K562 (cell line): Measurements from ENCODE around the gene NMRAL1. TPM values are rescaled to one million over a fixed set of nuclear protein-coding genes. Genes with fewer than 3 reads are reported as not detected.

Experiments
- ATAC-seq: fragments of 200-7000 bp; cut with Tn5 transposase; 3 replicates; pipeline ENCODE4 v1.9.1; 2020; ENCODE audit warnings: moderate library complexity
- BruUV-seq: library from RNA; stranded (reverse); fragments of 400-500 nt; replicated peaks from 2 replicates; lab custom pipeline; 2021; lab: Mats Ljungman, UMichigan
- CTCF ChIA-PET: fragments of 300-600 bp; formaldehyde crosslinking; extraction: SDS; loops from one replicate; lab custom pipeline; 2021; ENCODE audit warnings: low intra/inter-chr PET ratio; lab: Yijun Ruan, JAX
- POLR2A ChIA-PET: fragments of 300-600, 350-650 bp; sonication (Branson Sonifier 250); formaldehyde crosslinking; extraction: SDS; loops from one replicate; lab custom pipeline; 2021; ENCODE audit warnings: antibody characterized with exemption, inconsistent platforms; lab: Yijun Ruan, JAX
- DNase-seq, 4 experiments: peaks; one replicate each; pipeline versions ENCODE4 v3.0.0 to v3.0.0-alpha.2; 2011 to 2018; ENCODE audit warnings: low spot score in 3 of 4, mixed read lengths in 3 of 4; ENCODE audit errors: extremely low read depth in 1 of 4
- FAIRE-seq: peaks from 2 replicates; lab custom pipeline; 2011; peaks lifted over from hg19 to GRCh38; lab: Jason Lieb, UNC
- H2AFZ ChIP-seq: 2 replicates; pipeline ENCODE4 v1.6.0; 2011; ENCODE audit warnings: low read depth, low read length, control low read depth, inconsistent platforms
- H3K27ac ChIP-seq: fragments of 200-600 bp; 3 replicates; pipeline ENCODE4 v1.8.0; 2011; ENCODE audit warnings: low read depth, mild to moderate bottlenecking, control low read depth, inconsistent platforms, low read length, moderate library complexity, mixed read lengths; ENCODE audit errors: extremely low read depth
- H3K27me3 ChIP-seq, 2 experiments: fragments of 300-600 bp in 1 of 2; 2 replicates in 1 of 2; 3 replicates in 1 of 2; pipeline versions ENCODE4 v1.6.0 to v1.8.0; 2011; ENCODE audit warnings: inconsistent platforms in 2 of 2, low read length in 2 of 2, mild to moderate bottlenecking in 1 of 2, mixed read lengths in 1 of 2, moderate library complexity in 1 of 2; ENCODE audit not compliant: control insufficient read depth in 2 of 2, insufficient read depth in 2 of 2
- H3K36me3 ChIP-seq: fragments of 300-600 bp; 3 replicates; pipeline ENCODE4 v1.8.0; 2011; ENCODE audit warnings: mild to moderate bottlenecking, low read length, inconsistent platforms; ENCODE audit not compliant: control insufficient read depth, insufficient read depth
- H3K4me1 ChIP-seq, 2 experiments: fragments of 200-600 bp in 1 of 2; replicated peaks in 1 of 2; 2 replicates in 1 of 2; 3 replicates in 1 of 2; pipeline versions ENCODE4 v1.5.1 to v1.8.0; 2011; ENCODE audit warnings: inconsistent platforms in 2 of 2, low read length in 2 of 2, mild to moderate bottlenecking in 1 of 2, mixed read lengths in 1 of 2, moderate library complexity in 1 of 2; ENCODE audit not compliant: control insufficient read depth in 2 of 2, insufficient read depth in 2 of 2
- H3K4me2 ChIP-seq: 2 replicates; pipeline ENCODE4 v1.6.1; 2011; ENCODE audit warnings: low read length, control low read depth, inconsistent platforms, mixed read lengths; ENCODE audit not compliant: insufficient read depth
- H3K4me3 ChIP-seq: fragments of 200-600 bp; sonication (generic), shearing (Covaris generic); 2 replicates; pipeline ENCODE4 v1.5.1; 2016; ENCODE audit warnings: control low read depth, inconsistent platforms
- H3K79me2 ChIP-seq: fragments of 200-600 bp; 3 replicates; pipeline ENCODE4 v1.8.0; 2011; ENCODE audit warnings: low read length, inconsistent platforms; ENCODE audit not compliant: control insufficient read depth, insufficient read depth
- H3K9ac ChIP-seq, 2 experiments: 2 replicates each; pipeline versions ENCODE4 v1.6.0 to v1.6.1; 2011; ENCODE audit warnings: low read depth in 2 of 2, low read length in 2 of 2, control low read depth in 1 of 2, inconsistent platforms in 1 of 2, mild to moderate bottlenecking in 1 of 2, mixed read lengths in 1 of 2; ENCODE audit not compliant: insufficient read depth in 1 of 2
- H3K9me1 ChIP-seq: one replicate; pipeline ENCODE4 v1.6.0; 2011; ENCODE audit warnings: inconsistent platforms, mild to moderate bottlenecking, low read length, moderate library complexity; ENCODE audit not compliant: control insufficient read depth, insufficient read depth
- H3K9me3 ChIP-seq: replicated peaks from 2 replicates; pipeline ENCODE4 v1.5.1; 2011; ENCODE audit warnings: low read depth, low read length, inconsistent platforms; ENCODE audit not compliant: control insufficient read depth, insufficient read depth
- H4K20me1 ChIP-seq: replicated peaks from 2 replicates; pipeline ENCODE4 v1.6.1; 2011; ENCODE audit warnings: low read length, inconsistent platforms, mixed read lengths; ENCODE audit not compliant: control insufficient read depth, insufficient read depth
- HLTF ChIP-seq: fragments of 450-650 bp; IDR thresholded peaks from 2 replicates; pipeline ENCODE4 v1.6.1; 2016
- HMGN3 ChIP-seq: IDR thresholded peaks from 2 replicates; pipeline ENCODE4 v1.6.1; 2011; ENCODE audit warnings: borderline replicate concordance, low read depth, mild to moderate bottlenecking, mixed read lengths, low read length; ENCODE audit not compliant: insufficient read length; ENCODE audit errors: extremely low read depth
- HNRNPUL1 ChIP-seq: fragments of 200-400 bp; formaldehyde crosslinking; IDR thresholded peaks from 2 replicates; pipeline ENCODE4 v1.6.1; 2017; ENCODE audit warnings: low read length
- ILK ChIP-seq: fragments of 450-650 bp; IDR thresholded peaks from 2 replicates; pipeline ENCODE4 v1.6.1; 2016; ENCODE audit warnings: missing genetic modification characterization, low read depth, mild to moderate bottlenecking, missing compliant biosample characterization, moderate library complexity, borderline replicate concordance
- KLF1 ChIP-seq: fragments of 450-650 bp; IDR thresholded peaks from 2 replicates; pipeline ENCODE4 v1.6.1; 2016; ENCODE audit warnings: missing genetic modification characterization, missing compliant biosample characterization
- NR0B1 ChIP-seq: fragments of 450-650 bp; IDR thresholded peaks from one replicate; pipeline ENCODE4 v1.6.1; 2018; ENCODE audit warnings: mild to moderate bottlenecking, moderate library complexity; ENCODE audit not compliant: partially characterized antibody
- NUFIP1 ChIP-seq: fragments of 450-650 bp; IDR thresholded peaks from 2 replicates; pipeline ENCODE4 v1.6.1; 2018; ENCODE audit not compliant: partially characterized antibody
- POLR2A ChIP-seq: fragments of 450-650 bp; conservative IDR thresholded peaks from 2 replicates; pipeline ENCODE4 v1.6.1; 2016
- RAD51 ChIP-seq: fragments of 450-650 bp; IDR thresholded peaks from 2 replicates; pipeline ENCODE4 v1.7.1; 2016; ENCODE audit warnings: low read depth, mild to moderate bottlenecking, borderline replicate concordance
- TFAM ChIP-seq: fragments of 250-450 bp; sonication (Bioruptor Pico); conservative IDR thresholded peaks from 2 replicates; pipeline ENCODE4 v1.5.0; 2021; ENCODE audit warnings: mild to moderate bottlenecking, moderate library complexity
- ZNF197 ChIP-seq: fragments of 200-800 bp; sonication (Bioruptor generic); IDR thresholded peaks from 2 replicates; pipeline ENCODE4 v1.6.1; 2016; ENCODE audit warnings: low read depth, missing genetic modification characterization, missing compliant biosample characterization
- ZNF780A ChIP-seq: fragments of 250-450 bp; sonication (Bioruptor Pico); IDR thresholded peaks from 2 replicates; pipeline ENCODE4 v1.5.0; 2021; ENCODE audit warnings: mild to moderate bottlenecking
- WGBS: fragments of 100-300 bp; shearing (Covaris generic); methylation state at CpG from one replicate; pipeline ENCODE4 v1.1.6; 2016; ENCODE audit warnings: low coverage, mixed read lengths; ENCODE audit not compliant: insufficient coverage; ENCODE audit errors: missing lambda C conversion rate; 5-methylcytosine and 5-hydroxymethylcytosine counted together
- in situ Hi-C: fragments of 300-500 bp; cut with MboI; formaldehyde crosslinking; loops from 4 replicates; pipeline ENCODE4 v1.15.0; 2018; ENCODE audit warnings: inconsistent platforms, mixed read lengths
- intact Hi-C: fragments of 100-400 bp; cut with micrococcal nuclease; formaldehyde crosslinking; loops from 2 replicates; pipeline ENCODE4 v1.14.2; 2022
- polyA plus RNA-seq, 8 experiments: library from polyadenylated mRNA; depleted of rRNA in 4 of 8; stranded (reverse) in 5 of 8; unstranded in 3 of 8; fragments of >200 nt; fragmentation: Nextera tagmentation in 2 of 8; fragmentation: Illumina TruSeq in 1 of 8; extraction: Ambion mirVana in 2 of 8; extraction: Trizol in 1 of 8; gene quantifications; 2 replicates each; pipeline versions ENCODE4 v1.2.1 to v1.2.3, GENCODE V29; 2011 to 2014; ENCODE audit warnings: inconsistent platforms in 1 of 8, missing spikeins in 1 of 8
- total RNA-seq, 7 experiments: library from RNA; depleted of rRNA in 6 of 7; stranded (reverse); fragments of >200 nt in 6 of 7; fragmentation: Illumina TruSeq in 2 of 7; extraction: Trizol in 2 of 7; gene quantifications; 2 replicates each; pipeline versions ENCODE4 v1.2.1 to v1.2.3, GENCODE V29; 2011 to 2021; ENCODE audit warnings: low replicate concordance in 1 of 7
- TF ChIP-seq, protein P1 (sequence below): fragments of 250-450 bp; sonication (Bioruptor Pico); IDR thresholded peaks from 2 replicates; pipeline ENCODE4 v1.8.0; 2021; ENCODE audit warnings: borderline replicate concordance, mild to moderate bottlenecking, moderate library complexity; ENCODE audit not compliant: poor library complexity, severe bottlenecking
- TF ChIP-seq, protein P2 (sequence below), 2 experiments: fragments of 450-650 bp; conservative IDR thresholded peaks; 2 replicates each; pipeline ENCODE4 v1.6.1; 2017; ENCODE audit warnings: mild to moderate bottlenecking in 2 of 2, moderate library complexity in 2 of 2

NMRAL1 gene
- total and polyA plus RNA-seq, 9 of the 15 experiments (the other 6 are each of a cell fraction or from before 2014, with no cell fraction given) = 6.3 to 116 (median 63.2) TPM

DNA sequence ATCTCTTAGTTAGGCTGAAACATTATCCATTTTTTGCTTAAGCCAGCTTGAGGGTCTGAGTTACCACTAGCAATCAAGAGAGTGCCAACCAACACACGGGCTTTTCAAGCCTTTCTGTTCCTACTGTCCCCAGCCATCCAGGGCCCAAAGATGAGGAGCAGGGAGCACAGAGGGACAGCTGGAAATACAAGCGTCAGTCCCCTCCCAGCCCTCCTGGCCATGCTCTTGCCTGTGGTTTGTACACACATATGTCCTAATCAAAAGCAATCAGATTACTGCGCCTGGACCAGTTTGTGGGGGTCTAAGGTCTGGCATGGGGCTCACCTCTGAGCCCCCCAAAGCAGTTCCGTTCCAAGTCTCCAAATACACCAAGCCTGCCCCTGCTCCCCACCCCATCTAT lies 61.6 kb downstream of the NMRAL1 start:
- BruUV-seq = no TSS peak
- H4K20me1 ChIP-seq = peaks cover 36% of the 10 kb centered on the region
- no peak overlapping the region for H3K4me2 ChIP-seq
- H3K27me3 ChIP-seq = no peaks in the 10 kb centered on the region
- H3K9me3 ChIP-seq = no peaks in the 10 kb centered on the region
- peaks cover 41% of the 10 kb centered on the region for H3K79me2 ChIP-seq
- no peak for ATAC-seq
- intact Hi-C loops = loop anchor here (10.0 kb wide), 1 partner anchor 542 kb away; the partner anchor contains the start of gene SEC14L5
- H3K4me3 ChIP-seq = no peak overlapping the region
- TF ChIP-seq RAD51 = no peak
- no peak for TF ChIP-seq HLTF
- TF ChIP-seq, protein P1, sequence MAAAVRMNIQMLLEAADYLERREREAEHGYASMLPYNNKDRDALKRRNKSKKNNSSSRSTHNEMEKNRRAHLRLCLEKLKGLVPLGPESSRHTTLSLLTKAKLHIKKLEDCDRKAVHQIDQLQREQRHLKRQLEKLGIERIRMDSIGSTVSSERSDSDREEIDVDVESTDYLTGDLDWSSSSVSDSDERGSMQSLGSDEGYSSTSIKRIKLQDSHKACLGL (CRISPR knock-in tag) = no peak
- no peak for TF ChIP-seq TFAM (CRISPR knock-in tag)
- TF ChIP-seq HMGN3 = no peak
- TF ChIP-seq ZNF197 (CRISPR knock-in tag) = no peak
- no peak for TF ChIP-seq NUFIP1
- no peak for TF ChIP-seq NR0B1
- TF ChIP-seq KLF1 = no peak
- no peak for TF ChIP-seq POLR2A
- TF ChIP-seq ZNF780A (CRISPR knock-in tag) = no peak
- TF ChIP-seq, protein P2, sequence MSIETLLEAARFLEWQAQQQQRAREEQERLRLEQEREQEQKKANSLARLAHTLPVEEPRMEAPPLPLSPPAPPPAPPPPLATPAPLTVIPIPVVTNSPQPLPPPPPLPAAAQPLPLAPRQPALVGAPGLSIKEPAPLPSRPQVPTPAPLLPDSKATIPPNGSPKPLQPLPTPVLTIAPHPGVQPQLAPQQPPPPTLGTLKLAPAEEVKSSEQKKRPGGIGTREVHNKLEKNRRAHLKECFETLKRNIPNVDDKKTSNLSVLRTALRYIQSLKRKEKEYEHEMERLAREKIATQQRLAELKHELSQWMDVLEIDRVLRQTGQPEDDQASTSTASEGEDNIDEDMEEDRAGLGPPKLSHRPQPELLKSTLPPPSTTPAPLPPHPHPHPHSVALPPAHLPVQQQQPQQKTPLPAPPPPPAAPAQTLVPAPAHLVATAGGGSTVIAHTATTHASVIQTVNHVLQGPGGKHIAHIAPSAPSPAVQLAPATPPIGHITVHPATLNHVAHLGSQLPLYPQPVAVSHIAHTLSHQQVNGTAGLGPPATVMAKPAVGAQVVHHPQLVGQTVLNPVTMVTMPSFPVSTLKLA (conservative IDR thresholded peaks at IDR 0.05) = no peak
- TF ChIP-seq HNRNPUL1 = no peak
- TF ChIP-seq ILK (tag) = no peak
- FAIRE-seq = no peak
- no peak overlapping the region for H2AFZ ChIP-seq
- peaks cover 17 to 41% of the 10 kb centered on the region in 2 experiments; a peak in 4 of 5 replicates for H3K4me1 ChIP-seq
- CTCF ChIA-PET = no interaction called here
- POLR2A ChIA-PET = no interaction called here
- H3K9me1 ChIP-seq = no peaks in the 10 kb centered on the region
- in situ Hi-C loops = no loop called here
- peaks cover 61% of the 10 kb centered on the region; the same call in 2 of the 3 replicates for H3K36me3 ChIP-seq
- no peak for DNase-seq
- no peak overlapping the region; a peak in 1 of 4 replicates for H3K9ac ChIP-seq
- H3K27ac ChIP-seq = no peak overlapping the region; the same call in 2 of the 3 replicates
- WGBS = 84% methylated on average over 4 of the region's 4 CpGs
